Thoracic aorta (tissue), 2 donors: Measurements from ENCODE around the gene AMZ2. TPM values are rescaled to one million over a fixed set of nuclear protein-coding genes. Genes with fewer than 3 reads are reported as not detected.
"Not testable (repeated sequence)": the region's sequence is repeated elsewhere in the genome, so short reads cannot be mapped to it uniquely, and the experiment has no call there.

ENCODE experiments used
- ATAC-seq: fragments of 150-250 bp; one replicate; pipeline ENCODE4 v1.8.0; 2017; ENCODE audit warnings: low read depth; ENCODE audit not compliant: insufficient number of reproducible peaks, low FRiP score
- DNase-seq: peaks from one replicate; pipeline ENCODE4 v3.0.0-alpha.2; 2020; ENCODE audit warnings: low spot score
- H3K27ac ChIP-seq, 2 donors: fragments of 200-600 bp; sonication (generic); 1 replicate in 1 of 2; 2 replicates in 1 of 2; pipeline ENCODE4 v1.5.1; 2016; ENCODE audit warnings: mild to moderate bottlenecking in 2 of 2, moderate library complexity in 2 of 2
- H3K27me3 ChIP-seq: fragments of 200-600 bp; sonication (generic); replicated peaks from 2 replicates; pipeline ENCODE4 v1.6.0; 2016; ENCODE audit warnings: mild to moderate bottlenecking; ENCODE audit not compliant: insufficient read depth
- H3K36me3 ChIP-seq: fragments of 200-600 bp; sonication (generic); one replicate; pipeline ENCODE4 v1.5.1; 2016
- H3K4me1 ChIP-seq, 2 donors: fragments of 200-600 bp; sonication (generic); 1 replicate in 1 of 2; 2 replicates in 1 of 2; pipeline versions ENCODE4 v1.5.1 to v1.6.0; 2016; ENCODE audit warnings: low read depth in 2 of 2, mild to moderate bottlenecking in 1 of 2; ENCODE audit not compliant: control insufficient read depth in 1 of 2
- H3K4me3 ChIP-seq: fragments of 200-600 bp; sonication (generic); 2 replicates; pipeline ENCODE4 v1.5.1; 2016; ENCODE audit warnings: mild to moderate bottlenecking
- H3K9me3 ChIP-seq: fragments of 200-600 bp; sonication (generic); 2 replicates; pipeline ENCODE4 v1.5.1; 2016
- CTCF ChIP-seq: fragments of 200-600 bp; sonication (generic); IDR thresholded peaks from one replicate; pipeline ENCODE4 v1.5.1; 2019; ENCODE audit warnings: antibody characterized with exemption
- total RNA-seq, 2 donors: library from RNA; depleted of rRNA; stranded (reverse); fragments of >200 nt; gene quantifications; one replicate each; pipeline versions ENCODE4 v1.1.0 to v1.2.3, GENCODE V29; 2016

AMZ2 gene
- total RNA-seq, 2 donors from 2014 or later, result 28.7 to 42.6 TPM

GRCh38 chr17:68277807-68278206 lies 30.0 kb downstream of the AMZ2 start:
- no peak for DNase-seq
- Histone ChIP-seq H3K4me3 (no peak overlapping the region), H3K36me3 (no peaks in the 10 kb centered on the region), H3K27me3 (no peaks in the 10 kb centered on the region), H3K9me3 (peaks cover 6% of the 10 kb centered on the region), H3K4me1 (no peaks in the 10 kb centered on the region), H3K27ac (no peak overlapping the region)
- no peak for TF ChIP-seq CTCF
- ATAC-seq, result no peak

GRCh38 chr17:68281965-68282364 lies 34.1 kb downstream of the AMZ2 start:
- not testable (repeated sequence) for H3K4me3 ChIP-seq, H3K36me3 ChIP-seq, H3K9me3 ChIP-seq, H3K4me1 ChIP-seq, ATAC-seq, H3K27ac ChIP-seq, DNase-seq, H3K27me3 ChIP-seq

GRCh38 chr17:68288375-68288774 lies 40.5 kb downstream of the AMZ2 start:
- TF ChIP-seq CTCF, result no peak
- peaks cover 0 to 28% of the 10 kb centered on the region in 2 donors for H3K4me1 ChIP-seq
- no peak for DNase-seq
- no peaks in the 10 kb centered on the region for H3K27me3 ChIP-seq
- no peaks in the 10 kb centered on the region for H3K36me3 ChIP-seq
- H3K4me3 ChIP-seq, result no peak overlapping the region
- no peak for ATAC-seq
- H3K9me3 ChIP-seq, result no peaks in the 10 kb centered on the region
- no peak overlapping the region for H3K27ac ChIP-seq

- DNase-seq, result no peak
- Histone ChIP-seq H3K4me3 (no peak overlapping the region), H3K9me3 (no peaks in the 10 kb centered on the region), H3K36me3 (no peaks in the 10 kb centered on the region), H3K27me3 (no peaks in the 10 kb centered on the region), H3K27ac (no peak overlapping the region), H3K4me1 (peaks cover 0 to 28% of the 10 kb centered on the region in 2 donors)
- TF ChIP-seq CTCF, result no peak
- ATAC-seq, result no peak
Measured at GRCh38 chr17:68288804-68289203, 41.0 kb downstream of the AMZ2 start.

- Histone ChIP-seq H3K4me1 (peaks cover 0 to 28% of the 10 kb centered on the region in 2 donors), H3K27ac (no peak overlapping the region), H3K27me3 (no peaks in the 10 kb centered on the region), H3K9me3 (no peaks in the 10 kb centered on the region), H3K4me3 (peak overlapping the region; percentile 83), H3K36me3 (no peaks in the 10 kb centered on the region)
- no peak for TF ChIP-seq CTCF
- ATAC-seq (no peak), DNase-seq (no peak)
Measured at GRCh38 chr17:68289473-68289872, 41.6 kb downstream of the AMZ2 start.

- Histone ChIP-seq H3K27me3 (no peaks in the 10 kb centered on the region), H3K4me1 (peaks cover 0 to 28% of the 10 kb centered on the region in 2 donors), H3K36me3 (no peaks in the 10 kb centered on the region), H3K9me3 (no peaks in the 10 kb centered on the region), H3K4me3 (peak overlapping the region; percentile 83), H3K27ac (no peak overlapping the region)
- no peak for DNase-seq
- no peak for TF ChIP-seq CTCF
- no peak for ATAC-seq
Measured at GRCh38 chr17:68289936-68290267, 42.1 kb downstream of the AMZ2 start.
